ENCODE data around the gene INHBE.
"Not testable (repeated sequence)": the region's sequence is repeated elsewhere in the genome, so short reads cannot be mapped to it uniquely, and the experiment has no call there.

INHBE gene, protein sequence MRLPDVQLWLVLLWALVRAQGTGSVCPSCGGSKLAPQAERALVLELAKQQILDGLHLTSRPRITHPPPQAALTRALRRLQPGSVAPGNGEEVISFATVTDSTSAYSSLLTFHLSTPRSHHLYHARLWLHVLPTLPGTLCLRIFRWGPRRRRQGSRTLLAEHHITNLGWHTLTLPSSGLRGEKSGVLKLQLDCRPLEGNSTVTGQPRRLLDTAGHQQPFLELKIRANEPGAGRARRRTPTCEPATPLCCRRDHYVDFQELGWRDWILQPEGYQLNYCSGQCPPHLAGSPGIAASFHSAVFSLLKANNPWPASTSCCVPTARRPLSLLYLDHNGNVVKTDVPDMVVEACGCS

DNA sequence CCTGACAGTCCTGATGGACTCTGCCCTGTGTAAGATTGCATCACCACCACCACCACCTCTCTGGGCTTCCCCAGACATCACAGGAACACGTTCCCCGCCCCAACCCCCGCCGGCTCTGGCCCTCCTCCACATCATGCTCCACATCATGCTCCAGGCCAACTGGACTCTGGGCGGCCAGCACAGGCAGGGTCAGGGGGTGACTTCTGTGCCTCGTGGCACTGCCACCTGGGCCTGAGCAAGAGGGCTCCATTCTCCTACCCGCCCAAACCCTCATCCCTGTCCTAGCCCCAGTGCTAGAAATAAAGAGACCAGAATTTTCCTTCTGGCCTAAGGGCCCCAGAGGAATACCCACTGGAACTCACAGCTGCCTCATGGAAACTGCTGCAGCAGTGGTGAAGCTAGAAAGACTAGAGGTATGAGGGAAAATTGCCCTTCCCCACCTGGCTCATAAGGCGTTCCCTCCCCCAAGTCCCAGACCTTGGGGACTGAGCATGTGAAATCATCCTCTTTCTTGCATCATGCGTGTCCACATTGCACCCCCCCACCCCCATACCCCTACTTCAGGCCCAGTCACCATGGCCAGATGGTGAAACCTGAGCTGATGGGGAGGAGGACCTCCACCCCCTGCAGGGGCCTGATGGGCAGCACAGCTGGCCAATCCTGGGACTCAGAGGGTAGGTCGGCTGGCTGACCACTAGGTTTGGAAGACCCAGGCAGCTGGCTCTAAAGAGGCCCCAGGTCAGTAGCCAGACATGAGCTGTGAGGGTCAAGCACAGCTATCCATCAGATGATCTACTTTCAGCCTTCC lies at the start of gene INHBE:
INHBE (plus strand) TSS at position 742 of the 808 bp plus-strand sequence. CDS start 230 bp downstream, outside the sequence.
- no peak for DNase-seq (ENCODE audit: low read depth in 2 of 2)

DNA sequence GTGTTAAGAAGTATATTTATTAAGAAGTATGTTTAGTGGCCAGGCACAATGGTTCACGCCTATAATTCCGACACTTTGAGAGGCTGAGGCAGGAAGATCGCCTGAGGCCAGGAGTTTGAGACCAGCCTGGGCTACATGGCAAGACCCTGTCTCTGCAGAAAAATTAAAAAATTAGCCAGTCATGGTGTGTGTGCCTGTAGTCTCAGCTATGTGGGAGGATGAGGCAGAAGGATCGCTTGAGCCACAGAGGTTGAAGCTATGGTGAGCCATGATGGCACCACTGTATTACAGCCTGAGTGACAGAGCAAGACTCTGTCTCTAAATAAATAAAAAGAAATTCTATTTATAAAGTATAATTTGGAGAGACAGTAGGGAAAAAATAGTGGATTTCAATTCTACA lies 44.6 kb upstream of the INHBE start:
- no peak for DNase-seq (ENCODE audit: low read depth in 2 of 2)

GRCh38 chr12:57414160-57414559 lies 40.9 kb upstream of the INHBE start:
- not testable (repeated sequence) for DNase-seq (ENCODE audit: low read depth in 2 of 2)

DNA sequence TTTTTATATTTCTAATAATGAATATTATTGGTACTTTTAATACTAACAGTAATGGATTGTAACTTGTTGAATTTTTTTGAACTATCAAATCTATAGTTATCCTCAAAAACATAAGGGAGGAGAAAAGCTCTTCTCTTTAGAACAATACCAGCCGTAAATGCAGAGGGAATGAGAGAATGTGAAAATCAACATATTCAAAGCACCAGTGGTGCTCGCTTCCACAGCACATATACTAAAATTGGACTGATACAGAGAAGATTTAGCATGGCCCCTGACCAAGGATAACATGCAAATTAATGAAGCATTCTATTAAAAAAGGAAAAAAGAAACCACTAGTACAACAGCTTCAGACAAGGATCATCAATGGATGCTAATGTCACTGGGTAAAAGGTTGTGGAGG lies 40.0 kb upstream of the INHBE start:
- DNase-seq (ENCODE audit: low read depth in 2 of 2): no peak

GRCh38 chr12:57416039-57416996 lies 38.8 kb upstream of the INHBE start:
- no peak for DNase-seq (ENCODE audit: low read depth in 2 of 2)

- DNase-seq (ENCODE audit: low read depth in 2 of 2): no peak
Measured at GRCh38 chr12:57418255-57418654, 36.9 kb upstream of the INHBE start.

DNA sequence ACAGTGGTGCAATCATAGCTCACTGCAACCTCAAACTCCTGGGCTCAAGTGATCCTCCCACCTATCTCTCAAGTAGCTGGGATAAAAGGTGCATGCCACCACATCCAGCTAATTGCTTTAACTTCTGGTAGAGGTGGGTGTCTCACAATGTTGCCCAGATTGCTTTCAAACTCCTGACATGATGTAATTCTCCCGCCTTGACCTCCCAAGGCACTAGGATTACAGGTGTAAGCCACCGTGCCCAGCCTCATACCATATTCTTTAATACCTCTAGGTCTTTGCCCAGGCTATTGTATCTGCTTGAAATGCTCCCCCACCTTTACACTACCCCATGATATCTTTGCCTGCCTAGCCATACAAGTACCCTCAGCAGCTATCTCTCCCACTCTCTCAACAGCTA lies 35.6 kb upstream of the INHBE start:
- DNase-seq (ENCODE audit: low read depth in 2 of 2): no peak

DNA sequence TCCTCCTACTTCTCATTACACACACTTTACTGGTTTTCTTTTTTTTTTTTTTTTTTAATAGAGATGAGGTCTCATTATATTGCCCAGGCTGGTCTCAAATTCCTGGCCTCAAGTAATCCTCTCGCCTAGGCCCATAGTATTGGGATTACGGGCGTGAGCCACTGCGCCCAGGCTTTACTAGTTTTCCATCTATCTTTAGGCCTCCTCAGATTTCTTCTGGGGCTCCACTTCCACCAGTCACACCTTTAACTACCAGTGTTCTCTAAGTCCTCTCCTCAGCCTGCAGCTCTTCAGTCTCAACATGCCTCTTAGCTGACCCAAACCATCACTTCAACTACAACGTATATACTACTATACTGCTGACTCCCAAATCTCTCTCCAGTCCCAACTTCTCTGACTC lies 34.6 kb upstream of the INHBE start:
- no peak for DNase-seq (ENCODE audit: low read depth in 2 of 2)

GRCh38 chr12:57426948-57427347 lies 28.2 kb upstream of the INHBE start:
- not testable (repeated sequence) for DNase-seq (ENCODE audit: low read depth in 2 of 2)

GRCh38 chr12:57428965-57429364 lies 26.1 kb upstream of the INHBE start:
- DNase-seq (ENCODE audit: low read depth in 2 of 2): no peak

DNA sequence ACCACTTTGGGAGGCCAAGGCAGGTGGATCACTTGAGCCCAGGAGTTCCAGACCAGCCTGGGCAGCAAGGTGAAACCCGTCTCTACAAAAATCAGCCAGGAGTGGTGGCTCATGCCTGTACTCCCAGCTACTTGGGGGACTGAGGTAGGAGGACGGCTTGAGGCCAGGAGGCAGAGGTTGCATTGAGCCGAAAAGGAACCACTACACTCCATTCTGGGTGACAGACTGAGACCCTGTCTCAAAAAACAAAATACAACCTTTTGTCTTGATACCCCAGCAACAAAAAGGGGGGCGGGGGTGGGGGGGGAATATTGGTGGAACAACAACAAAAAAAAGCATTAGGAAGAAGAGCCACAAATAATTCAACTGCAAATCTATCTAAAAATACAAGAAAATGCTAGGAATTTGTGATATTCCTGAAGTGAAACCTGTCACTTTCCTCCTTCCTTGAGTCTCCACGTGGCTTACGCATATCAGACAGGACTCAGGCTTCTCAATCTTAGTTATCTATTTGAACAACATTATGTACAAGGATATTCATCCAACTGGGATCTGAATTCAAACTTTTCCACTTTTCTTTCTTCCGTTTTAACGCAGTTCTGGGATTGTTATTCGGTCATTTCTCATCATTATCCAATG lies 25.5 kb upstream of the INHBE start:
- no peak for DNase-seq (ENCODE audit: low read depth in 2 of 2)

- no peak for DNase-seq (ENCODE audit: low read depth in 2 of 2)
Measured at GRCh38 chr12:57430112-57430930, 24.8 kb upstream of the INHBE start.

- peak; percentile 88 to 94 for DNase-seq (ENCODE audit: low read depth in 2 of 2)
Measured at GRCh38 chr12:57430931-57431566, 24.1 kb upstream of the INHBE start, which contains the start of gene R3HDM2. TSS of gene R3HDM2 (minus strand) at chr12:57431043. CDS start at chr12:57310428, 120,615 bp downstream.

- no peak for DNase-seq (ENCODE audit: low read depth in 2 of 2)
Measured at GRCh38 chr12:57431654-57432188, 23.4 kb upstream of the INHBE start.

DNA sequence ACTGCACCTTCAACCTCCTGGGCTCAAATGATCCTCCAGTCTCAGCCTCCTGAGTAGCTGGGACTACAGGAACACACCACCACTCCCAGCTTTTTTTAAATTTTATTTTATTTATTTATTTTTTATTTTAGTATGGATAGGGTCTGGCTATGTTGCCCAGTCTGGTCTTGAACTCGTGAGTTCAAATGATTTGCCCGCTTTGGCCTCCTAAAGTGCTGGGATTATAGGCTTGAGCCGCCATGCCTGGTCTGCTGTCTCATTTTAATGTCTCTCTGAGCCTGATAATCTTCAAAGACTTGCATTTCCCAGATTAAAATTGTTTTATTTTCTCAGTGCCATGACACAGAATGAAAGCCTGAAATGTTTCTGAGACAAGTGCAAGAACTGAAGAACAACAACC lies 21.7 kb upstream of the INHBE start:
- no peak for DNase-seq (ENCODE audit: low read depth in 2 of 2)

GRCh38 chr12:57434517-57435223 lies 20.4 kb upstream of the INHBE start, which contains the start of gene INHBC:
TSS of gene INHBC (plus strand) at chr12:57434784. CDS start at chr12:57434887, 103 bp downstream.
- no peak for DNase-seq (ENCODE audit: low read depth in 2 of 2)

- no peak for DNase-seq (ENCODE audit: low read depth in 2 of 2)
Measured at GRCh38 chr12:57435293-57435692, 19.8 kb upstream of the INHBE start.

DNA sequence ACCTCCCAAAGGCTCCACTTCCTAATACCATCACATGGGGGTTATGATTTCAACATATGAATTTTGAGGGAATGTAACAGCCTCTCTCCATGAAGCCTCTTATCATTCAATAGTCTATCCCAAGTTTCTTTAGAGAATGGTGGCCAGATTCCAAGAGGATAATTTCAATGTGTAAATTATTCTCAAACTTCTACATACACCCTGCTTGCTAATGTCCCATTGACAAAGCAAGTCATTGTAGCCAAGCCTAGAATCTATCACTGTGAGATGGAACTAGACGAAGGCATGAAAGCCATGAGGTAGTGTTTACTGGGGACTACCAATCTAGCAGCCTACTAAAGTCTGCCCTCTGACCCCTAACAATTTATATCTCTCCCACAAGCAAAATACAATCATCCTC lies 16.7 kb upstream of the INHBE start:
- no peak for DNase-seq (ENCODE audit: low read depth in 2 of 2)

DNA sequence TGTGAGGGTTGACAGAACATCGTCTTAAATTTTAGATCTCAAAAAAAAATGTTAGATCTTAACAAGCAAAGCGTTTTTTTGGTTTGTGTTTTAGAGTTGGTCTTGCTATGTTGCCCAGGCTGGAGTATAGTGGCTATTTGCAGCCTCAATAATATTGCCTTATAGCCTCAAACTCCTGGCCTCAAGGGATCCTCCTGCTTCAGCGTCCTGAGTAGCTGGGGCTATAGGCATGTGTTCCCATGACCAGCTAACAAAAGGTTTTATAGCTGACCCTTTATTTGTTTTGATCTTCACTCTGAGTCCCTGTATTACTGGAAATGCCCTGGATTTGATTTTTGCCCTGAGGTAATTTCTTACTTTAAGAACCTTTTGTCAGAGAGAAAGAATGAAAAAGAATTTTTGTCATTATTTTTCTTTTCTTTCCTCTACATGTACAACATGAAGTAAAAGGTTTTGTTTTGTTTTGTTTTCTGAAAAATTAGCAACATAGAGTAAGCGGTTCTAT lies 15.3 kb upstream of the INHBE start:
- DNase-seq (ENCODE audit: low read depth in 2 of 2): no peak
